Measurements from ENCODE around the gene SMIM41.

SMIM41 gene

DNA sequence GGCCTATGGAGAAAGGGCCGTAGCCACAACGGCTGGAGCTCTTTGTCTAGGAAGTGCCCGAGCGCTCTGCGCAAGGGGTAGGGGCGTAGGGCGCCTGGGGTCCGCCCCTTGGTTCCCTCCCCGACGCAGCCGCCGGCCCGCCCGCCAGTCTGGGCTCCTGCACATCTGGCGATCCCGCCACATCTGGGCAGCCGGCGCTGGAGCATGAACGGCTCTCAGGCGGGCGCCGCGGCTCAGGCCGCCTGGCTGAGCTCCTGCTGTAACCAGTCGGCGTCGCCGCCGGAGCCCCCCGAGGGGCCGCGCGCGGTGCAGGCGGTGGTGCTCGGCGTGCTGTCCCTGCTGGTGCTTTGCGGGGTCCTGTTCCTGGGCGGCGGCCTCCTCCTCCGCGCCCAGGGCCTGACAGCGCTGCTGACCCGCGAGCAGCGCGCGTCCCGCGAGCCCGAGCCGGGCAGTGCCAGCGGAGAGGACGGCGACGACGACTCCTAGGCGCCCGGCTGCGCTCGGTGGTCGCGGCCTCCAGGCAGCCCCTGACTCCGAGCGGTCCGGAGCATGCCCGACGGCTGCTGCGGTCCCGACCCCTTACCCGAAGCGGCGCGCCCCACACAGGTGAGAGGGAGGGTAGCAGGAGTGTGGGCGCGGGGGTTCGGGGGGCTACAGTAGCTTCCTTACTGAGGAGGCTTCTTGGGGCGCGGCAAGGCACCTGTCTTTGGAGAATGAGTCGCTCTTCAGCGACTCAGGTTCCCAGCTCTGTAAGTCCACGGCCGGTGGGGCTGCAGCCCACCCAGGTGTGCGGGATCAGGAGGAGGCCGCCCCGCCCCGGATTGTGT lies at the start of gene SMIM41:
TSS of gene SMIM41 (plus strand) at position 129 of the 827 bp plus-strand sequence. CDS start at position 205, 76 bp downstream.
- TF ChIP-seq, protein P1, sequence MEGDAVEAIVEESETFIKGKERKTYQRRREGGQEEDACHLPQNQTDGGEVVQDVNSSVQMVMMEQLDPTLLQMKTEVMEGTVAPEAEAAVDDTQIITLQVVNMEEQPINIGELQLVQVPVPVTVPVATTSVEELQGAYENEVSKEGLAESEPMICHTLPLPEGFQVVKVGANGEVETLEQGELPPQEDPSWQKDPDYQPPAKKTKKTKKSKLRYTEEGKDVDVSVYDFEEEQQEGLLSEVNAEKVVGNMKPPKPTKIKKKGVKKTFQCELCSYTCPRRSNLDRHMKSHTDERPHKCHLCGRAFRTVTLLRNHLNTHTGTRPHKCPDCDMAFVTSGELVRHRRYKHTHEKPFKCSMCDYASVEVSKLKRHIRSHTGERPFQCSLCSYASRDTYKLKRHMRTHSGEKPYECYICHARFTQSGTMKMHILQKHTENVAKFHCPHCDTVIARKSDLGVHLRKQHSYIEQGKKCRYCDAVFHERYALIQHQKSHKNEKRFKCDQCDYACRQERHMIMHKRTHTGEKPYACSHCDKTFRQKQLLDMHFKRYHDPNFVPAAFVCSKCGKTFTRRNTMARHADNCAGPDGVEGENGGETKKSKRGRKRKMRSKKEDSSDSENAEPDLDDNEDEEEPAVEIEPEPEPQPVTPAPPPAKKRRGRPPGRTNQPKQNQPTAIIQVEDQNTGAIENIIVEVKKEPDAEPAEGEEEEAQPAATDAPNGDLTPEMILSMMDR (IDR thresholded peaks at IDR 0.05; ENCODE audit: low read depth, low read length), result no peak
- in situ Hi-C loops (cut with HindIII; ENCODE audit: low sequenced_read_pairs), result no loop called here
- no peak within 1 kb of the TSS for H3K4me3 ChIP-seq (ENCODE audit: low read depth, low read length)
- DNase-seq (ENCODE audit: low read depth, low spot score), result no peak

DNA sequence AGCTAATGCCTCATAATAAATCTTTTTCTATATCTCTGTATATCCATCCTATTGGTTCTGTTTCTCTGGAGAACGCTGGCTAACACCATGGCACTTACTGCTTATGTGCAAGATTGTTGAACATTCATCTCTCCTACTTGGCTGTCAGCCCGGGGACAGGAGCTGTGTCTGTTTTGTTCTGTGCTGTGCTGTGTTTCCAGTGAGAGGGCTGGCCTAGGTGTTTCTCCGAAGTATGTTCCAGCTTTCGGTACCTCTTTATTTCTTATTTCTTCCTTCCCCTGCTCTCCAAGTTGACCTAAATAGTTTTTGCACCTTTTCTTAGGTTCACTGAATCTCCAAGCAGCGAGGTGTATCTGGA lies 47.1 kb upstream of the SMIM41 start:
- in situ Hi-C loops (cut with HindIII; ENCODE audit: low sequenced_read_pairs), result no loop called here

DNA sequence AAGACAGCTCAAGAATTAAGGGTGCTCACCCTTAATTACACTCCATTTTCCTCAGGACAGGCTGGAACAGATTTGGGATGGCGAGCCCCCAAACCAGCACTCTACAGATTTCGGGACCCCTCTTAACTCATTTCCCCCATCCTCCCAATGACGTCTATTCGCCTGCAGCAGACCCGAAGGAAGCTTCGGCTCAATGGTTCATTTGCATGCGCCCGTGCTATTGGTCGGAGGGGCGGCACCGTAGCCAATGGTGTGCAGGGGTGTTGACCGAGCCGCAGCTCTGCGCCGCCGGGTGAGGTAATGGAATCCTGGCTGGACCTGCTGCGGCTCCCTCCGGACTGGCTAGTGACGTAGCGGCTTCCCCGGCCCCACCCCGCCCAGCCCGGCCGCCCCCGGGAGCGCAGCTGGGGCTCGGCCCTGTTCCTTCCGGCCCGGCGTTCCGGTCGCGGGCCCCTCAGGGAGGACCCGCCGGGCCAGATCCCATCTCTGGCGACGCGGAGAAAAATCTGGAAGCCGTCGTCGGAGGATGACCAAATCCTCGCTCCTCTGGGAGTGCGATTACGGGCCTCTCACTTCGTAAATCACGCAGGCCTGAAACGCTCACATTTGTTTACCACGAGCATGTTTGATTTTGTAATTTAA lies 46.6 kb upstream of the SMIM41 start:
- DNase-seq (ENCODE audit: low read depth, low spot score), result peak; percentile 98
- in situ Hi-C loops (cut with HindIII; ENCODE audit: low sequenced_read_pairs), result no loop called here
- peak overlapping the region; percentile 38 for H3K4me3 ChIP-seq (ENCODE audit: low read depth, low read length)
- TF ChIP-seq, protein P1 (IDR thresholded peaks at IDR 0.05; ENCODE audit: low read depth, low read length), result no peak

More for the DNA sequence above, 47.1 kb upstream of the SMIM41 start:
- peak; percentile 83 for DNase-seq (ENCODE audit: low read depth, low spot score)
- TF ChIP-seq, protein P1 (IDR thresholded peaks at IDR 0.05; ENCODE audit: low read depth, low read length), result no peak
- H3K4me3 ChIP-seq (ENCODE audit: low read depth, low read length), result peak overlapping the region; percentile 38

DNA sequence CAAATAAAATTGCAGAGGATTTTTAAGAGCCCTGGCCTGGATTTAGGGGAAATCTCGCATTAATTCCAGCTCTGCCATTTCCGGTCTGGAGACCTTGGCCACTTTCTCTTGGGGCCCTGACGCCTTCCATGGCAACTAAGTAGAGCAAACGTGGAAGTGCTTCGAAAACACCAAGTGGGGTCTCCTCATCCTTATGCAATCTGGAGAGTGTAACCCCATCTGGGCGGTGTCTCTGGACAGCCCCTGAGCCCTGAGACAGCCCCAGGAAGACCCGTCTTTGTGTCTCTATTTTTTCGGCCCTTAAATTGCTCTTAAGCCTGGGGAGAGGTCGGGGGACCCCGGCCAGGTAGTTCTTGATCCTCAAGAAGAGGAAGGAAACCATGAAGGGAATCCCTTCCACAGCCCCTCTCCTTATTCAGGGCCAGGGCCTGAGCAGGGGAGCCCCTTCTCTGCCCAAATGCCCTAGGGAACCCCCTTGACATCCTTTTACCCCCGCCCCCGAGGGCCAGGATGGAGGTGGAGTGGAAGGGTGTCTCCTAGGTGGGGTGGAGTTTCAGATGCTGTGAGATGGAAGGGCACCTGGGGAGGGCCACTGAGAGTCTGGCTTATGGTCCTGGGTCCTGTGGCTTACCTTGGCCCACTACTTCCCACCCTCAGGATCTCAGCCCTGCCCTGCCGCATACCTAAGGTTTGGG lies 45.9 kb upstream of the SMIM41 start:
- peak overlapping the region; percentile 35 for H3K4me3 ChIP-seq (ENCODE audit: low read depth, low read length)
- DNase-seq (ENCODE audit: low read depth, low spot score), result no peak
- TF ChIP-seq, protein P1 (IDR thresholded peaks at IDR 0.05; ENCODE audit: low read depth, low read length), result no peak
- in situ Hi-C loops (cut with HindIII; ENCODE audit: low sequenced_read_pairs), result no loop called here

DNA sequence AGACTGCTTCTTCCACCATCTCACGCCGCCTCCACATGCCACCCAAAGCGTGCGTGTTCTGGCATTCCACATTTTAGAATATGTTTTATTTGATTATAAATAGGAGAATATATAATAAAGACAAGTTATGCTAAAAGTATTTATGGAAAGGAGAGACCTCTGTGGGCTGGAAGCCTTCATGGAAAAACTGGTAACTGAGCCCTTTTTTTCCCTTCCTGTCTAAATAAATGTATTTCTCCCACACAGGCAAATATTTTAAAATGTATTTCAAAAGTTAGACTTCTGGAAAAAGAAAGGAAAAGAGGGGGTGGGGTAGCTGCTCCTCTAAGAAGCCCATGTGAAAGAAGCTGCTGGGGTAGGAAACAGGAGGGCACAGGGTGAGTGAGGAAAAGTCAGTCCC lies 44.3 kb upstream of the SMIM41 start:
- TF ChIP-seq, protein P1 (IDR thresholded peaks at IDR 0.05; ENCODE audit: low read depth, low read length), result no peak
- in situ Hi-C loops (cut with HindIII; ENCODE audit: low sequenced_read_pairs), result no loop called here
- no peak overlapping the region for H3K4me3 ChIP-seq (ENCODE audit: low read depth, low read length)
- no peak for DNase-seq (ENCODE audit: low read depth, low spot score)

DNA sequence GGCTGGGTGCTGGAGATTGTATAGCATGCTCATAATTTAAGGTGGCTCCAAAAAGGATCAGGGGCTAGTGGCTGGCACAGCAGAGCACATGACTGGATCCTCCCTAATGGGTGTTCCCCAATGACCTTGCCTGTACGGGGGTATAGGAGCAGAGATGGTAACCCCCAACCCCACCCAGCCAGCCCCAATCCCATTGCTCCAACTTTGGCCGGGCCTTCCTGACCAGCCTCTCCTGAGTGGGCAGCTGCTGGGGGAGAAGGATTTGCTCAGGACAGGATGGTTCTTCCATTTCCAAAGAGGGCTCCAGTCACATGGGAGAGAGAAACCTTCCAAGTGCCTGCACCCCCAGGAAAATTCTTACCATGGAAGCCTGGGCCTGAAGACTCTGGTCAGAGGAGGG lies 43.6 kb upstream of the SMIM41 start:
- no peak for DNase-seq (ENCODE audit: low read depth, low spot score)
- in situ Hi-C loops (cut with HindIII; ENCODE audit: low sequenced_read_pairs), result no loop called here
- TF ChIP-seq, protein P1 (IDR thresholded peaks at IDR 0.05; ENCODE audit: low read depth, low read length), result no peak
- H3K4me3 ChIP-seq (ENCODE audit: low read depth, low read length), result no peak overlapping the region

Data from astrocyte of the spinal cord (primary cell).